Gastroesophageal sphincter (tissue), 2 donors: ENCODE results near the gene FCHO2.

Source experiments
- EP300 ChIP-seq: sonication (generic); formaldehyde crosslinking; IDR thresholded peaks from one replicate; pipeline ENCODE4 v1.6.1; 2017; ENCODE audit warnings: antibody characterized with exemption, mild to moderate bottlenecking
- POLR2A ChIP-seq, 2 donors: fragments of 450-650 bp; IDR thresholded peaks; one replicate each; pipeline ENCODE4 v1.6.1; 2017; ENCODE audit warnings: antibody characterized with exemption in 2 of 2, mild to moderate bottlenecking in 2 of 2, moderate library complexity in 1 of 2

DNA sequence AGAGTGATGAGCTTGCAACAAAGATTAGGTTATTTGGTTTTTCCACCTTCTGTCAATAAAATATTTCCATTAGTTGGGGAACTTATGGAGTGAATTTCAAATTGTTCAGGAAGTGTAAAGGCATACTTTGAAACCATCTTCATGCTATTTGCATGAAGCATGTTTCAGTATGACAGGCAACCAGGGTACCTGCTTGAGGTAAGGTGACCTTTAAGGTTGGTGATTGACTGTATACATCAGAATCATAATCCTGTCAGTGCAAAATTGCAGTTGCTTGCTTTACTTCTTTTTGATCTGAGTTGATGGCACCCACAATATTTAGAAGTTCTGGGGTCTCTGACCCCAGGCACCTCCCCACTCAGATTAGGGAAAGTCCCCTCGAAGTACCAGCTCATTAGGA lies 138.6 kb downstream of the FCHO2 start:
- TF ChIP-seq POLR2A (IDR thresholded peaks at IDR 0.05) (no peak), EP300 (no peak)
